Lower leg skin (tissue), 4 donors: ENCODE data around the gene CALU. TPM values are rescaled to one million over a fixed set of nuclear protein-coding genes. Genes with fewer than 3 reads are reported as not detected.

Experiments used
- DNase-seq, 2 donors: peaks; one replicate each; pipeline ENCODE4 v3.0.0-alpha.2; 2019; ENCODE audit warnings: low spot score in 2 of 2
- H3K4me3 ChIP-seq: fragments of 200-600 bp; sonication (generic); 2 replicates; pipeline ENCODE4 v1.5.1; 2017; ENCODE audit warnings: mild to moderate bottlenecking, low read depth; ENCODE audit not compliant: poor library complexity, severe bottlenecking
- CTCF ChIP-seq, 3 donors: fragments of 450-650 bp; IDR thresholded peaks; one replicate each; pipeline ENCODE4 v1.5.1; 2016; ENCODE audit warnings: antibody characterized with exemption in 3 of 3, mild to moderate bottlenecking in 3 of 3, moderate library complexity in 2 of 3
- POLR2A ChIP-seq, 2 donors: fragments of 450-650 bp; IDR thresholded peaks; one replicate each; pipeline ENCODE4 v1.6.1; 2016 to 2017; ENCODE audit warnings: antibody characterized with exemption in 2 of 2, mild to moderate bottlenecking in 1 of 2, moderate library complexity in 1 of 2
- WGBS, 2 donors: methylation state at CpG; one replicate each; pipeline ENCODE4 v1.1.5; 2018; 5-methylcytosine and 5-hydroxymethylcytosine counted together
- intact Hi-C: fragments of 100-400 bp; cut with DNase I; formaldehyde crosslinking; loops from one replicate; pipeline ENCODE4 v1.15.0; 2023; ENCODE audit warnings: low total_unique reads
- total RNA-seq, 4 donors: library from RNA; depleted of rRNA; stranded (reverse); fragments of >200 nt; gene quantifications; one replicate each; pipeline ENCODE4 v1.1.0, GENCODE V29; 2016

CALU gene
- total RNA-seq, 4 donors from 2014 or later: 22.7 to 53.8 (median 30.8) TPM

GRCh38 chr7:128783143-128783861 lies 44.1 kb downstream of the CALU start:
- WGBS, 2 donors: 43 to 50% methylated on average over 15 of the region's 15 CpGs

GRCh38 chr7:128785738-128786137 lies 46.6 kb downstream of the CALU start:
- intact Hi-C loops: no loop called here
- DNase-seq: no peak
- 66 to 88% methylated on average over 3 of the region's 3 CpGs for WGBS, 2 donors
- H3K4me3 ChIP-seq: no peak overlapping the region
- TF ChIP-seq CTCF (IDR thresholded peaks at IDR 0.05): no peak
- TF ChIP-seq POLR2A (IDR thresholded peaks at IDR 0.05): no peak

More at GRCh38 chr7:128783143-128783861, 44.1 kb downstream of the CALU start:
- TF ChIP-seq POLR2A (IDR thresholded peaks at IDR 0.05) (no peak), CTCF (IDR thresholded peaks at IDR 0.05) (no peak)
- no peak overlapping the region for H3K4me3 ChIP-seq
- intact Hi-C loops: no loop called here
- peak in 1 of 2 donors; percentile 75 for DNase-seq

- TF ChIP-seq POLR2A (IDR thresholded peaks at IDR 0.05) (no peak), CTCF (IDR thresholded peaks at IDR 0.05) (no peak)
- no peak overlapping the region for H3K4me3 ChIP-seq
- intact Hi-C loops: no loop called here
- peak in 1 of 2 donors; percentile 81 for DNase-seq
- 71 to 77% methylated on average over 7 to 9 of the region's 9 CpGs for WGBS, 2 donors
Measured at GRCh38 chr7:128788446-128789412, 49.6 kb downstream of the CALU start.

- intact Hi-C loops: no loop called here
- peak overlapping the region; percentile 71 for H3K4me3 ChIP-seq
- TF ChIP-seq POLR2A (IDR thresholded peaks at IDR 0.05): no peak
- no peak for TF ChIP-seq CTCF (IDR thresholded peaks at IDR 0.05)
- peak in 1 of 2 donors; percentile 85 for DNase-seq
- 20 to 26% methylated on average over 22 to 23 of the region's 45 CpGs for WGBS, 2 donors
Measured at GRCh38 chr7:128790315-128791041, 51.3 kb downstream of the CALU start.

- peak; percentile 32 to 94 for DNase-seq
- H3K4me3 ChIP-seq: peak within 1 kb of the TSS; percentile 71
- 0 to 3% methylated on average over 29 to 50 of the region's 80 CpGs for WGBS, 2 donors
- TF ChIP-seq CTCF (IDR thresholded peaks at IDR 0.05) (no peak), POLR2A (IDR thresholded peaks at IDR 0.05) (no peak)
- intact Hi-C loops: no loop called here
Measured at GRCh38 chr7:128791121-128791971, 52.2 kb downstream of the CALU start, which contains the start of gene CCDC136. Gene CCDC136, plus strand, starts transcription at chr7:128791968. Its CDS starts 444 bp downstream, at chr7:128792412.
